ENCODE data around the gene RCSD1.

- no peak for TF ChIP-seq CTCF (IDR thresholded peaks at IDR 0.05)
- no peak for TF ChIP-seq POLR2A (IDR thresholded peaks at IDR 0.05)
Observed at GRCh38 chr1:167601442-167602383, 28.3 kb upstream of the RCSD1 start.

Data from lower leg skin (tissue), 3 donors.